Tibial nerve (tissue), 4 donors: Measurements from ENCODE around the gene CLEC18C. TPM values are rescaled to one million over a fixed set of nuclear protein-coding genes. Genes with fewer than 3 reads are reported as not detected.

Experiments used
- DNase-seq, 2 donors: peaks; one replicate each; pipeline ENCODE4 v3.0.0-alpha.2; 2019; ENCODE audit warnings: low spot score in 2 of 2
- H3K27ac ChIP-seq, 4 donors: fragments of 200-600 bp; sonication (generic) in 3 of 4; one replicate each; pipeline ENCODE4 v1.5.1; 2017 to 2019; ENCODE audit warnings: mild to moderate bottlenecking in 1 of 4
- H3K27me3 ChIP-seq, 2 donors: fragments of 200-600 bp; sonication (generic) in 1 of 2; one replicate each; pipeline versions ENCODE4 v1.5.1 to v1.6.0; 2017 to 2019
- H3K36me3 ChIP-seq, 3 donors: fragments of 200-600 bp; sonication (generic); one replicate each; pipeline ENCODE4 v1.5.1; 2018 to 2019
- H3K4me1 ChIP-seq, 4 donors: fragments of 200-600 bp; sonication (generic) in 3 of 4; one replicate each; pipeline ENCODE4 v1.5.1; 2017 to 2019
- H3K4me3 ChIP-seq, 4 donors: fragments of 200-600 bp; sonication (generic) in 3 of 4; one replicate each; pipeline ENCODE4 v1.5.1; 2017 to 2019; ENCODE audit warnings: mild to moderate bottlenecking in 1 of 4, moderate library complexity in 1 of 4
- H3K9me3 ChIP-seq, 4 donors: fragments of 200-600 bp; sonication (generic) in 3 of 4; one replicate each; pipeline ENCODE4 v1.5.1; 2017 to 2019
- EP300 ChIP-seq, 2 donors: sonication (generic); formaldehyde crosslinking; IDR thresholded peaks; one replicate each; pipeline ENCODE4 v1.6.1; 2017; ENCODE audit warnings: antibody characterized with exemption in 2 of 2, mild to moderate bottlenecking in 1 of 2
- POLR2A ChIP-seq, 2 donors: fragments of 450-650 bp; IDR thresholded peaks; one replicate each; pipeline ENCODE4 v1.6.1; 2017; ENCODE audit warnings: antibody characterized with exemption in 2 of 2, mild to moderate bottlenecking in 2 of 2, moderate library complexity in 2 of 2
- WGBS, 2 donors: methylation state at CpG; one replicate each; pipeline ENCODE4 v1.1.5; 2018; 5-methylcytosine and 5-hydroxymethylcytosine counted together
- total RNA-seq, 4 donors: library from RNA; depleted of rRNA; stranded (reverse); fragments of >200 nt; gene quantifications; one replicate each; pipeline ENCODE4 v1.1.0, GENCODE V29; 2016
- TF ChIP-seq, protein P1 (sequence below), 5 experiments: fragments of 200-600 bp in 3 of 5; fragments of 450-650 bp in 2 of 5; sonication (generic) in 3 of 5; IDR thresholded peaks; one replicate each; pipeline ENCODE4 v1.5.1; 2016 to 2019; ENCODE audit warnings: antibody characterized with exemption in 5 of 5, mild to moderate bottlenecking in 3 of 5, moderate library complexity in 2 of 5

CLEC18C gene
- total RNA-seq, 4 donors from 2014 or later, result 0.30 to 2.5 (median 0.76) TPM

- Histone ChIP-seq H3K9me3 (no peaks in the 10 kb centered on the region), H3K27ac (peak overlapping the region in 2 of 4 donors; percentile 45 to 75), H3K27me3 (no peaks in the 10 kb centered on the region), H3K36me3 (peaks cover 9 to 100% (median 51%) of the 10 kb centered on the region in 3 donors), H3K4me3 (no peak overlapping the region), H3K4me1 (peaks cover 0 to 15% (median 0%) of the 10 kb centered on the region in 4 donors)
- 77 to 79% methylated on average over 11 of the region's 11 CpGs for WGBS, 2 donors
- TF ChIP-seq, protein P1, sequence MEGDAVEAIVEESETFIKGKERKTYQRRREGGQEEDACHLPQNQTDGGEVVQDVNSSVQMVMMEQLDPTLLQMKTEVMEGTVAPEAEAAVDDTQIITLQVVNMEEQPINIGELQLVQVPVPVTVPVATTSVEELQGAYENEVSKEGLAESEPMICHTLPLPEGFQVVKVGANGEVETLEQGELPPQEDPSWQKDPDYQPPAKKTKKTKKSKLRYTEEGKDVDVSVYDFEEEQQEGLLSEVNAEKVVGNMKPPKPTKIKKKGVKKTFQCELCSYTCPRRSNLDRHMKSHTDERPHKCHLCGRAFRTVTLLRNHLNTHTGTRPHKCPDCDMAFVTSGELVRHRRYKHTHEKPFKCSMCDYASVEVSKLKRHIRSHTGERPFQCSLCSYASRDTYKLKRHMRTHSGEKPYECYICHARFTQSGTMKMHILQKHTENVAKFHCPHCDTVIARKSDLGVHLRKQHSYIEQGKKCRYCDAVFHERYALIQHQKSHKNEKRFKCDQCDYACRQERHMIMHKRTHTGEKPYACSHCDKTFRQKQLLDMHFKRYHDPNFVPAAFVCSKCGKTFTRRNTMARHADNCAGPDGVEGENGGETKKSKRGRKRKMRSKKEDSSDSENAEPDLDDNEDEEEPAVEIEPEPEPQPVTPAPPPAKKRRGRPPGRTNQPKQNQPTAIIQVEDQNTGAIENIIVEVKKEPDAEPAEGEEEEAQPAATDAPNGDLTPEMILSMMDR (IDR thresholded peaks at IDR 0.05), result no peak
- no peak for DNase-seq
Observed at GRCh38 chr16:70157105-70157476, 16.5 kb upstream of the CLEC18C start.

- TF ChIP-seq EP300 (IDR thresholded peaks at IDR 0.05) (no peak), POLR2A (IDR thresholded peaks at IDR 0.05) (no peak)
- TF ChIP-seq, protein P1 (IDR thresholded peaks at IDR 0.05), result no peak
- no peaks in the 10 kb centered on the region for H3K9me3 ChIP-seq
- DNase-seq, result no peak
- 63 to 66% methylated on average over 8 of the region's 8 CpGs for WGBS, 2 donors
- H3K4me1 ChIP-seq, result peaks cover 0 to 20% (median 0%) of the 10 kb centered on the region in 4 donors
- H3K27ac ChIP-seq, result peak overlapping the region in 3 of 4 donors; percentile 1 to 75 (median 45)
- H3K4me3 ChIP-seq, result no peak overlapping the region
- no peaks in the 10 kb centered on the region for H3K27me3 ChIP-seq
- H3K36me3 ChIP-seq, result peaks cover 9 to 100% (median 51%) of the 10 kb centered on the region in 3 donors
Observed at GRCh38 chr16:70157477-70158260, 15.9 kb upstream of the CLEC18C start.

DNA sequence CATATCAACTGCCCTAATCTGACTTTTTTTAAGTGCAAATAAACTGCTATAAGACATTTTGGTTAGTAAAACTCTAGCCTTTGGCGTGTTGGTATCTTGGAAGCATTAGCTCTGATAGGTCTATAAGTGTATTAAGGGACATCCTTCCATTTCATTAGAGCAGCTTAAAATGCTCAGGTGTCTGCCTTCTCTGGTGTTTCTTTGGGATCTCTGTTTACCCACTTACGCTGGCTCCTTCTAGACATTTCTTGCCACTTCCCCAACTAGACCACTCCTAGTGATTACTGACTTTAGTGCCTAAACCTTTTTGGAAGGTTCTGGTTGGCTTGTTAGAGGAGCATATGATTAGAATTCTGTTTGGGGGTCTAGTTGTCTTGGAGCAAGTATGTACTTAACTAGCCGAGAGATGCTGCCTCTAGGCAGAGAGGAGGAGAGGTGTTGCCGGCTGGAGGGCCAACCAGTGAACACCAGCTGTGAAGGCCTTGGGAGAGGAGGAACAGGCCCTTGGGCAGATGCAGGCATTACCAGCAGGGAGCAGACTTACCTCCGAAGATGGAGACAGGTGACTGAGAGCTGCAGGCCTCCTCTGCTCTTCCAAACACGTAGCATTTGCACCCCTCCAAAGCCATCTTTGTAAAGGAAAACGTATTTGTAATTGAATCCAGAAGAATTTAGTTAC lies 15.2 kb upstream of the CLEC18C start:
- TF ChIP-seq, protein P1 (IDR thresholded peaks at IDR 0.05), result no peak
- TF ChIP-seq EP300 (IDR thresholded peaks at IDR 0.05), result no peak
- TF ChIP-seq POLR2A (IDR thresholded peaks at IDR 0.05), result no peak
- Histone ChIP-seq H3K4me3 (no peak overlapping the region), H3K27ac (peak overlapping the region in 2 of 4 donors; percentile 30 to 45), H3K27me3 (no peaks in the 10 kb centered on the region), H3K9me3 (no peaks in the 10 kb centered on the region), H3K36me3 (peaks cover 4 to 95% (median 46%) of the 10 kb centered on the region in 3 donors), H3K4me1 (peaks cover 0 to 23% (median 0%) of the 10 kb centered on the region in 4 donors)
- WGBS, 2 donors, result 81 to 82% methylated on average over 7 of the region's 7 CpGs
- no peak for DNase-seq

DNA sequence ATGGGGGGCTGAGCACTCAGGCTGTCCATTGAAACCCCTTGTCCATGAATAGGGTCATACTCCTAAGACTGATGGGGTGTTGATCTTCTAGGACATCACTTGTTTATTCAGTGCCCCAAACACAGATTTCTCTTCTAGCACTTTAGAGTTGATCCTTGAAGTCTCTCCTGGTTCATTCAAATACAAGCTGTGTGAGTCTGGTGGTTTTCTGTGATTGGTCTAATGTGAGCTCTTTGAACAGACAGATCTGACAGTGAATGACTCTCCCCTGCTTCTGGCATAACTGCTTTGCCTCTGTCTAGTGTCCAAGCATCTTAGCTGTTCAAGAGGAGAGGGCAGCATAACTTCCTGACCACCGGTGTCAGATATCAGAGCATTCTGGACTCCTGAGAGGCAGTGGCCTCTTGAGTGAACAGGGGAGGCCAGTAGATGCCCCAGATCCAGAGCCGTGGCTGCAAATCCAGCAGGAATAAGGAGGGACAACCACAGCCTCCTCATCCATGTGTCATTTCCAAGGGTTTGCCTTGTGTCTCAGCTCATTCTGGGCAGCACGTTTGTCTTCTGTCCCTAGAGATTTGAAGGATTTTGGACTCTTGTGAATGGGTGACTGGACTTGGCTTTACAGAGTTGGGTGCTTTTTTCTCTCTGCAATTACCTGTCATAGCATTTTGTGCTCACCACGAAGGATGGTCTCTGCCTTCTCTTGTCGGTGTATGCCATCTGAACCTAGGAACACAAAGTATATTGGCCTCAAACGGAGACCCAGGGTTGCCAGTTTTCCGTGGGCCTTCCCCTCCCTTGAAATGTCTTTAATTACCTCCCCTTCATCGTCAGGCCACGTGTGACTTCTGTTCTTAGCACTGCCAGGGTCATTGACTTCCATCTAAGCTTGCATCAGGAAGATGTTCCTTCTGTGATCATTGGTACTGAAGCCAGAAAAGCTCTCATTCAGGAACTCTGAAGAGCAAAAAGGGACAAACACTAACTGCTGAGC lies 13.9 kb upstream of the CLEC18C start:
- DNase-seq, result no peak
- peaks cover 4 to 83% (median 33%) of the 10 kb centered on the region in 3 donors for H3K36me3 ChIP-seq
- H3K4me3 ChIP-seq, result no peak overlapping the region
- TF ChIP-seq EP300 (IDR thresholded peaks at IDR 0.05) (no peak), POLR2A (IDR thresholded peaks at IDR 0.05) (no peak)
- TF ChIP-seq, protein P1 (IDR thresholded peaks at IDR 0.05), result no peak
- H3K27ac ChIP-seq, result peak overlapping the region in 2 of 4 donors; percentile 61 to 75
- peaks cover 0 to 23% (median 0%) of the 10 kb centered on the region in 4 donors for H3K4me1 ChIP-seq
- no peaks in the 10 kb centered on the region for H3K27me3 ChIP-seq
- 67 to 75% methylated on average over 9 of the region's 9 CpGs for WGBS, 2 donors
- no peaks in the 10 kb centered on the region for H3K9me3 ChIP-seq
